Inflammatory macrophage treated with lipopolysaccharide for 1 hour (primary cell): ENCODE data around the gene FOXA2.
"Not testable (repeated sequence)": the region's sequence is repeated elsewhere in the genome, so short reads cannot be mapped to it uniquely, and the experiment has no call there.

Source experiments
- DNase-seq, 2 donors: peaks; one replicate each; pipeline ENCODE4 v3.0.0-alpha.2; 2020 to 2022

Gene FOXA2

GRCh38 chr20:22584522-22584921 lies at the start of gene FOXA2:
Gene FOXA2 (minus strand): TSS chr20:22584572. CDS start chr20:22584278, 294 bp downstream.
- DNase-seq = no peak

- no peak for DNase-seq
Observed at GRCh38 chr20:22630701-22631100, 46.3 kb upstream of the FOXA2 start.

- no peak for DNase-seq
Observed at GRCh38 chr20:22629927-22630326, 45.6 kb upstream of the FOXA2 start.

GRCh38 chr20:22629447-22629846 lies 45.1 kb upstream of the FOXA2 start:
- no peak for DNase-seq

- no peak for DNase-seq
Observed at GRCh38 chr20:22626496-22626895, 42.1 kb upstream of the FOXA2 start.

- DNase-seq = no peak
Observed at GRCh38 chr20:22623211-22623610, 38.8 kb upstream of the FOXA2 start.

- DNase-seq = no peak
Observed at GRCh38 chr20:22620342-22620741, 36.0 kb upstream of the FOXA2 start.

- no peak for DNase-seq
Observed at GRCh38 chr20:22619806-22620205, 35.4 kb upstream of the FOXA2 start.

- no peak for DNase-seq
Observed at GRCh38 chr20:22619272-22619671, 34.9 kb upstream of the FOXA2 start.

GRCh38 chr20:22617160-22617559 lies 32.8 kb upstream of the FOXA2 start:
- DNase-seq = no peak

GRCh38 chr20:22616551-22616950 lies 32.2 kb upstream of the FOXA2 start:
- DNase-seq = no peak

GRCh38 chr20:22615425-22615824 lies 31.1 kb upstream of the FOXA2 start:
- no peak for DNase-seq

- DNase-seq = no peak
Observed at GRCh38 chr20:22611636-22612035, 27.3 kb upstream of the FOXA2 start.

GRCh38 chr20:22607695-22608094 lies 23.3 kb upstream of the FOXA2 start:
- DNase-seq = no peak

- no peak for DNase-seq
Observed at GRCh38 chr20:22604815-22605214, 20.4 kb upstream of the FOXA2 start.

GRCh38 chr20:22601361-22602141 lies 17.2 kb upstream of the FOXA2 start:
- no peak for DNase-seq

GRCh38 chr20:22599258-22599657 lies 14.9 kb upstream of the FOXA2 start:
- not testable (repeated sequence) for DNase-seq

GRCh38 chr20:22597303-22597702 lies 12.9 kb upstream of the FOXA2 start:
- DNase-seq = no peak

GRCh38 chr20:22590662-22591061 lies 6.3 kb upstream of the FOXA2 start:
- no peak for DNase-seq

- DNase-seq = peak in 1 of 2 donors; percentile 7
Observed at GRCh38 chr20:22586645-22587310, 2.4 kb upstream of the FOXA2 start.

- DNase-seq = no peak
Observed at GRCh38 chr20:22585786-22586493, 1.6 kb upstream of the FOXA2 start.

- no peak for DNase-seq
Observed at GRCh38 chr20:22584922-22585785, 782 bp upstream of the FOXA2 start.
